ENCODE measurements around the gene ZNF346. TPM values are rescaled to one million over a fixed set of nuclear protein-coding genes. Genes with fewer than 3 reads are reported as not detected.

Gene ZNF346
- total and polyA plus RNA-seq, 10 of the 15 experiments (the other 5 are each of a cell fraction or from before 2014, with no cell fraction given) = 6.5 to 30.2 (median 24.0) TPM

DNA sequence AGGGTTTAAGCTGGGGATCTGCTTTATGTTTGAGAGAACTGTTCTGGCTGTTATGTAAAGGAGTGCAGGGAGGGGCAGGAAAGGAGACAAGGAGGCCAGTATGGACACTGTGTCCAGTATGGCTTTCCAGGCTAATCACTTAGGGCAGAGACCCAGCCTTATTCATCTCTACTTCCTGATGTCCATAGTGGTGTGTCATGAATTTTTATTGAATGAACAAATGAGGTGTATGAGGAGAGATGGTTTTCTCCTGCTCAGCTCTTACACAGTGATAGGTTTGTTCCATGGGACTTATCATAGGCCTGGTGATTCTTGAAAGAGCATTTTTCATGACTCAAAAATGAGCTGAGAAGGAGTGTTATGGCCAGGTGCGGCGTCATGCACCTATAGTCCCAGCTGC is 43.7 kb downstream of the ZNF346 start (continued):
- TF ChIP-seq, protein P1, sequence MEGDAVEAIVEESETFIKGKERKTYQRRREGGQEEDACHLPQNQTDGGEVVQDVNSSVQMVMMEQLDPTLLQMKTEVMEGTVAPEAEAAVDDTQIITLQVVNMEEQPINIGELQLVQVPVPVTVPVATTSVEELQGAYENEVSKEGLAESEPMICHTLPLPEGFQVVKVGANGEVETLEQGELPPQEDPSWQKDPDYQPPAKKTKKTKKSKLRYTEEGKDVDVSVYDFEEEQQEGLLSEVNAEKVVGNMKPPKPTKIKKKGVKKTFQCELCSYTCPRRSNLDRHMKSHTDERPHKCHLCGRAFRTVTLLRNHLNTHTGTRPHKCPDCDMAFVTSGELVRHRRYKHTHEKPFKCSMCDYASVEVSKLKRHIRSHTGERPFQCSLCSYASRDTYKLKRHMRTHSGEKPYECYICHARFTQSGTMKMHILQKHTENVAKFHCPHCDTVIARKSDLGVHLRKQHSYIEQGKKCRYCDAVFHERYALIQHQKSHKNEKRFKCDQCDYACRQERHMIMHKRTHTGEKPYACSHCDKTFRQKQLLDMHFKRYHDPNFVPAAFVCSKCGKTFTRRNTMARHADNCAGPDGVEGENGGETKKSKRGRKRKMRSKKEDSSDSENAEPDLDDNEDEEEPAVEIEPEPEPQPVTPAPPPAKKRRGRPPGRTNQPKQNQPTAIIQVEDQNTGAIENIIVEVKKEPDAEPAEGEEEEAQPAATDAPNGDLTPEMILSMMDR (IDR thresholded peaks at IDR 0.05 in 2 of 3, conservative IDR thresholded peaks at IDR 0.05 in 1 of 3; ENCODE audit: control insufficient read depth in 2 of 3, extremely low read depth in 1 of 3, insufficient read depth in 1 of 3, low read depth in 3 of 3, low read length in 3 of 3) = no peak
- TF ChIP-seq TBL1XR1 (IDR thresholded peaks at IDR 0.05; ENCODE audit: low read depth, low read length) (no peak), TAF1 (IDR thresholded peaks at IDR 0.05; ENCODE audit: borderline replicate concordance, low read depth, low read length) (no peak)

DNA sequence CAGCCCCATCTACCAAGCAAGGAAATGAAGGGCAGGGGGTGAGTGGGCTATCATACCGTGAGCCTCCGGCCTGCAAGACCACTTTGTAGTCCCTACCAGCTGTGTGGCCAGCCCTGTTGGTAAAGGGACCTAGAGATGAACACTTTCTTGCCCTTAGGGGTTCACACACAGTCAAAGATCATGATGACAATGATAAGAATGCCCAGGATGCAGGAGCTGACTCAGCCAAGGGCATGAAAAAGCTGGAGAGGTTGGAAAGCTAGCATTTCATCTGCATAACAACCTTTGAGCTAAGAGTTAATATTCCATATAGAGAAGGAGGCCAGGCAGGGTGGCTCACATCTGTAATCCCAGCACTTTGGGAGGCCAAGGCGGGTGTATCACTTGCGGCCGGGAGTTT is 45.0 kb downstream of the ZNF346 start:
- 93% methylated on average over 5 of the region's 5 CpGs for WGBS (ENCODE audit: insufficient coverage, insufficient replicate concordance, low lambda C conversion rate, missing lambda C conversion rate)
- intact Hi-C loops (cut with micrococcal nuclease; ENCODE audit: unreplicated experiment) (no loop called here), in situ Hi-C loops (cut with MboI) (no loop called here)
- peaks cover 10% of the 10 kb centered on the region for H3K4me1 ChIP-seq (ENCODE audit: control insufficient read depth, insufficient read depth, low read length)
- H3K4me2 ChIP-seq (ENCODE audit: control insufficient read depth, insufficient read depth) = no peak overlapping the region
- no peaks in the 10 kb centered on the region for H4K20me1 ChIP-seq (ENCODE audit: control insufficient read depth, insufficient read depth)
- no peaks in the 10 kb centered on the region for H3K79me2 ChIP-seq (ENCODE audit: control insufficient read depth, insufficient read depth, low read length)
- ChIA-PET CTCF (interaction anchor here (0.6 to 1.0 kb wide), 4 partner anchors 10 to 43 kb away, joined by 3 to 4 read pairs (median 3); no protein-coding TSS in a partner anchor), POLR2A (no interaction called here), RAD21 (ENCODE audit: unreplicated experiment) (interaction anchor here (1.0 kb wide), 1 partner anchor 407 kb away, joined by 3 read pairs; no protein-coding TSS in a partner anchor), SMC1A (ENCODE audit: uncharacterized antibody, unreplicated experiment) (interaction anchor here (1.1 kb wide), 1 partner anchor 109 kb away, joined by 3 read pairs; no protein-coding TSS in a partner anchor)
- H3K27me3 ChIP-seq (replicated peaks in 1 of 2; ENCODE audit: control insufficient read depth in 2 of 2, insufficient read depth in 2 of 2, low read length in 1 of 2) = no peaks in the 10 kb centered on the region
- DNase-seq (ENCODE audit: low read depth, low spot score) (no peak), ATAC-seq (no peak), FAIRE-seq (no peak)
- BruUV-seq (replicated peaks) = no TSS peak
- H3K9ac ChIP-seq (ENCODE audit: control insufficient read depth, insufficient read depth, low read length) = no peak overlapping the region
- H2AFZ ChIP-seq (ENCODE audit: control insufficient read depth, low read depth, low read length) = no peak overlapping the region
- no peak overlapping the region for H3K4me3 ChIP-seq
- H3K9me3 ChIP-seq (replicated peaks; ENCODE audit: control insufficient read depth, insufficient read depth, low read length) = no peaks in the 10 kb centered on the region
- peaks cover 5 to 13% of the 10 kb centered on the region in 2 experiments; a peak in 3 of 4 replicates for H3K36me3 ChIP-seq (ENCODE audit: control insufficient read depth in 2 of 2, insufficient read depth in 2 of 2, low read length in 1 of 2)
- no peak overlapping the region for H3K27ac ChIP-seq (ENCODE audit: control insufficient read depth, insufficient read depth)
- no peak for TF ChIP-seq NRF1 (conservative IDR thresholded peaks at IDR 0.05; ENCODE audit: low read depth, low read length)
- no peak for TF ChIP-seq RELA (IDR thresholded peaks at IDR 0.05; ENCODE audit: borderline replicate concordance, partially characterized antibody)
- TF ChIP-seq, protein P2, sequence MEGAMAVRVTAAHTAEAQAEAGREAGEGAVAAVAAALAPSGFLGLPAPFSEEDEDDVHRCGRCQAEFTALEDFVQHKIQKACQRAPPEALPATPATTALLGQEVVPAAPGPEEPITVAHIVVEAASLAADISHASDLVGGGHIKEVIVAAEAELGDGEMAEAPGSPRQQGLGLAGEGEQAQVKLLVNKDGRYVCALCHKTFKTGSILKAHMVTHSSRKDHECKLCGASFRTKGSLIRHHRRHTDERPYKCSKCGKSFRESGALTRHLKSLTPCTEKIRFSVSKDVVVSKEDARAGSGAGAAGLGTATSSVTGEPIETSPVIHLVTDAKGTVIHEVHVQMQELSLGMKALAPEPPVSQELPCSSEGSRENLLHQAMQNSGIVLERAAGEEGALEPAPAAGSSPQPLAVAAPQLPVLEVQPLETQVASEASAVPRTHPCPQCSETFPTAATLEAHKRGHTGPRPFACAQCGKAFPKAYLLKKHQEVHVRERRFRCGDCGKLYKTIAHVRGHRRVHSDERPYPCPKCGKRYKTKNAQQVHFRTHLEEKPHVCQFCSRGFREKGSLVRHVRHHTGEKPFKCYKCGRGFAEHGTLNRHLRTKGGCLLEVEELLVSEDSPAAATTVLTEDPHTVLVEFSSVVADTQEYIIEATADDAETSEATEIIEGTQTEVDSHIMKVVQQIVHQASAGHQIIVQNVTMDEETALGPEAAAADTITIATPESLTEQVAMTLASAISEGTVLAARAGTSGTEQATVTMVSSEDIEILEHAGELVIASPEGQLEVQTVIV (IDR thresholded peaks at IDR 0.05; ENCODE audit: borderline replicate concordance, partially characterized antibody) = no peak
- no peak for TF ChIP-seq BCL11A (IDR thresholded peaks at IDR 0.05; ENCODE audit: low read depth, low read length)
- TF ChIP-seq, protein P3, sequence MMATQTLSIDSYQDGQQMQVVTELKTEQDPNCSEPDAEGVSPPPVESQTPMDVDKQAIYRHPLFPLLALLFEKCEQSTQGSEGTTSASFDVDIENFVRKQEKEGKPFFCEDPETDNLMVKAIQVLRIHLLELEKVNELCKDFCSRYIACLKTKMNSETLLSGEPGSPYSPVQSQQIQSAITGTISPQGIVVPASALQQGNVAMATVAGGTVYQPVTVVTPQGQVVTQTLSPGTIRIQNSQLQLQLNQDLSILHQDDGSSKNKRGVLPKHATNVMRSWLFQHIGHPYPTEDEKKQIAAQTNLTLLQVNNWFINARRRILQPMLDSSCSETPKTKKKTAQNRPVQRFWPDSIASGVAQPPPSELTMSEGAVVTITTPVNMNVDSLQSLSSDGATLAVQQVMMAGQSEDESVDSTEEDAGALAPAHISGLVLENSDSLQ (IDR thresholded peaks at IDR 0.05) = no peak
- TF ChIP-seq HCFC1 (IDR thresholded peaks at IDR 0.05; ENCODE audit: low read length) = no peak
- no peak for TF ChIP-seq TCF12 (IDR thresholded peaks at IDR 0.05; ENCODE audit: low read depth, low read length)
- no peak for TF ChIP-seq ESRRA (IDR thresholded peaks at IDR 0.05; ENCODE audit: low read length)
- TF ChIP-seq PAX8 (IDR thresholded peaks at IDR 0.05) = no peak
- no peak for TF ChIP-seq JUND (IDR thresholded peaks at IDR 0.05; ENCODE audit: low read depth, low read length)
- no peak for TF ChIP-seq BRCA1 (IDR thresholded peaks at IDR 0.05; ENCODE audit: low read depth, low read length)
- no peak for TF ChIP-seq MTA3 (IDR thresholded peaks at IDR 0.05; ENCODE audit: borderline replicate concordance, low read length)
- no peak for TF ChIP-seq IRF4 (IDR thresholded peaks at IDR 0.05; ENCODE audit: low read depth, low read length)
- TF ChIP-seq TCF3 (IDR thresholded peaks at IDR 0.05; ENCODE audit: borderline replicate concordance, insufficient read depth, low read depth, low read length) = no peak
- no peak for TF ChIP-seq GABPA (IDR thresholded peaks at IDR 0.05; ENCODE audit: low read depth)
- TF ChIP-seq, protein P4, sequence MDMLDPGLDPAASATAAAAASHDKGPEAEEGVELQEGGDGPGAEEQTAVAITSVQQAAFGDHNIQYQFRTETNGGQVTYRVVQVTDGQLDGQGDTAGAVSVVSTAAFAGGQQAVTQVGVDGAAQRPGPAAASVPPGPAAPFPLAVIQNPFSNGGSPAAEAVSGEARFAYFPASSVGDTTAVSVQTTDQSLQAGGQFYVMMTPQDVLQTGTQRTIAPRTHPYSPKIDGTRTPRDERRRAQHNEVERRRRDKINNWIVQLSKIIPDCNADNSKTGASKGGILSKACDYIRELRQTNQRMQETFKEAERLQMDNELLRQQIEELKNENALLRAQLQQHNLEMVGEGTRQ (IDR thresholded peaks at IDR 0.05; ENCODE audit: borderline replicate concordance, low read depth, low read length) = no peak
